Mucosa of descending colon (tissue), 3 donors: ENCODE results near the gene CDK5RAP3. TPM values are rescaled to one million over a fixed set of nuclear protein-coding genes. Genes with fewer than 3 reads are reported as not detected.
A peak's percentile ranks its signal among the peaks of the same experiment; 100 is the strongest.

Source experiments
- ATAC-seq: fragments of 200-7000 bp; cut with Tn5 transposase; one replicate; pipeline ENCODE4 v1.9.1; 2020; ENCODE audit warnings: mild to moderate bottlenecking, moderate library complexity
- DNase-seq, 3 donors: peaks; one replicate each; pipeline ENCODE4 v3.0.0-alpha.2; 2020
- H3K36me3 ChIP-seq: fragments of 200-600 bp; one replicate; pipeline ENCODE4 v1.8.0; 2021; ENCODE audit warnings: low read depth, mild to moderate bottlenecking
- H3K4me1 ChIP-seq: fragments of 200-600 bp; one replicate; pipeline ENCODE4 v1.8.0; 2021; ENCODE audit warnings: low read depth, mild to moderate bottlenecking
- H3K4me3 ChIP-seq: fragments of 200-600 bp; one replicate; pipeline ENCODE4 v1.8.0; 2021; ENCODE audit warnings: mild to moderate bottlenecking
- H3K9me3 ChIP-seq: fragments of 200-600 bp; one replicate; pipeline ENCODE4 v1.8.0; 2021; ENCODE audit warnings: mild to moderate bottlenecking
- intact Hi-C, 2 donors: fragments of 100-400 bp; cut with DNase I in 1 of 2; cut with micrococcal nuclease in 1 of 2; formaldehyde crosslinking; loops; one replicate each; pipeline versions ENCODE4 v1.11.0 to v1.11.1; 2022; cut with DNase I, micrococcal nuclease
- long read RNA-seq, 2 donors: library from polyadenylated mRNA; unstranded; transcript quantifications; one replicate each; pipeline ENCODE4 v2.0.0, GENCODE V29; 2019 to 2021
- total RNA-seq, 3 donors: library from RNA; stranded (reverse); fragmentation: NEBNext Ultra II Directional in 2 of 3; extraction: Animal tissue kit (Norgen Biotek cat#: 25700) in 2 of 3; gene quantifications; one replicate each; pipeline versions ENCODE4 v1.2.1 to v1.2.4, GENCODE V29; 2021 to 2023
- TF ChIP-seq, protein P1 (sequence below): fragments of 200-600 bp; IDR thresholded peaks from one replicate; pipeline ENCODE4 v1.8.0; 2022; ENCODE audit warnings: antibody characterized with exemption, mild to moderate bottlenecking
- donor health status: DM: no; HTN: no; CAD: no; lungs with moderate emphysema.
- donor health status: DM: no; HTN: no; CAD: no.
- donor health status: DM: no; HTN: yes; CAD: no.

The CDK5RAP3 gene
- 100 to 1,000 TPM; 136 to 215 (median 163) TPM for total RNA-seq
- long read RNA-seq, donor 1, transcript CDK5RAP3-231 (12 exons, 2,759 nt) = minor isoform, 25 of 100 reads
- long read RNA-seq, donor 1, transcript CDK5RAP3-201 (14 exons, 1,866 nt) = major isoform, 39 of 100 reads
- long read RNA-seq, donor 1, partial matches to known transcripts = 17 of 100 reads
- long read RNA-seq, donor 1, other reads (novel, unspliced or antisense) = 18 of 100 reads
- long read RNA-seq, donor 2, transcript CDK5RAP3-201 (14 exons, 1,866 nt) = major isoform, 39 of 60 reads
- long read RNA-seq, donor 2, partial matches to known transcripts = 12 of 60 reads
- long read RNA-seq, donor 2, other reads (novel, unspliced or antisense) = 4 of 60 reads

DNA sequence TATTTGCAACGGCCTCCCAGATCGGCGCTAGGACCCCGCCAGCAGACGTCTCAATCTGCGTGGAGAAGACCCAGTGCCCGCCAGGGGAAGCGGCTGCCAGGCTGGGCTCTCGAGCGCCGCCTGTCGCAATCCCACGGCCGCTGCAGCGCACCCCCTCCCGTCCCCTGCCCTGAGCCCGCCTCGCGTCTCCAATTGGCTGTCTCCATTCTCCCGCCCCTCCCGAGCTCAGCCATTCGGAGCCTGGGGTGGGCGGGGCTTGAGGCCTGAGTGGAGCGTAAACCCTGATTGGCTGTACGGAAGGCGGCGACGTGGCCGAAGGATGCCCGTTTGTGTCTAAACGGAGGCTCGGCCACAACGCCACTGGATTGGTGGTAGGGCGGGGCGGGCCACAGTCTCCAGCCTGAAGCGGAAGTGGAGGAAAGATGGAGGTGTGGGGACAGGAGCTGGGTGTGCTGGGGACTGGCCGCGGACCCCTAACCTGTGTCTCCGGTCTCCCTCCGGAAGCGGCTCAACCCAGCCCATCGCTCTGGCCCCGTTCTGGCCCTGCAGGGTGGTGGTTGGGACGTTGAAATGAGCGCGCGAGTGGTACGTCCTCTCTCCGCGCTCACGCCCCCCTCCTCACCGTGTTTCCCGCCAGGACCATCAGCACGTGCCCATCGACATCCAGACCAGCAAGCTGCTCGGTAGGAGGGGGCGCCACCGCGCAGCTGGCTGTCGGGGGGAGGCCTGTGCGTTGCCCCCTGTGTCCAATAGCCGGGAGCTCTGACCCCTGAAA, at the start of gene CDK5RAP3:
TSS of gene CDK5RAP3 (plus strand) at position 389 of the 775 bp plus-strand sequence. CDS start at position 423, 34 bp downstream.
- peak; percentile 100 for DNase-seq
- Histone ChIP-seq H3K9me3 (no peaks in the 10 kb centered on the region), H3K36me3 (peaks cover 3% of the 10 kb centered on the region), H3K4me3 (peak within 1 kb of the TSS; percentile 77), H3K4me1 (peaks cover 34% of the 10 kb centered on the region)
- intact Hi-C loops = no loop called here
- TF ChIP-seq, protein P1, sequence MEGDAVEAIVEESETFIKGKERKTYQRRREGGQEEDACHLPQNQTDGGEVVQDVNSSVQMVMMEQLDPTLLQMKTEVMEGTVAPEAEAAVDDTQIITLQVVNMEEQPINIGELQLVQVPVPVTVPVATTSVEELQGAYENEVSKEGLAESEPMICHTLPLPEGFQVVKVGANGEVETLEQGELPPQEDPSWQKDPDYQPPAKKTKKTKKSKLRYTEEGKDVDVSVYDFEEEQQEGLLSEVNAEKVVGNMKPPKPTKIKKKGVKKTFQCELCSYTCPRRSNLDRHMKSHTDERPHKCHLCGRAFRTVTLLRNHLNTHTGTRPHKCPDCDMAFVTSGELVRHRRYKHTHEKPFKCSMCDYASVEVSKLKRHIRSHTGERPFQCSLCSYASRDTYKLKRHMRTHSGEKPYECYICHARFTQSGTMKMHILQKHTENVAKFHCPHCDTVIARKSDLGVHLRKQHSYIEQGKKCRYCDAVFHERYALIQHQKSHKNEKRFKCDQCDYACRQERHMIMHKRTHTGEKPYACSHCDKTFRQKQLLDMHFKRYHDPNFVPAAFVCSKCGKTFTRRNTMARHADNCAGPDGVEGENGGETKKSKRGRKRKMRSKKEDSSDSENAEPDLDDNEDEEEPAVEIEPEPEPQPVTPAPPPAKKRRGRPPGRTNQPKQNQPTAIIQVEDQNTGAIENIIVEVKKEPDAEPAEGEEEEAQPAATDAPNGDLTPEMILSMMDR = peak; percentile 96
- peak; percentile 89 for ATAC-seq

- intact Hi-C loops = no loop called here
- ATAC-seq = no peak
- H3K36me3 ChIP-seq = peaks cover 8% of the 10 kb centered on the region
Observed at GRCh38 chr17:47924785-47925677, 45.9 kb upstream of the CDK5RAP3 start.

GRCh38 chr17:47925678-47925988, 45.3 kb upstream of the CDK5RAP3 start:
- no peaks in the 10 kb centered on the region for H3K4me1 ChIP-seq
- H3K36me3 ChIP-seq = peaks cover 8% of the 10 kb centered on the region
- ATAC-seq (no peak), DNase-seq (no peak)
- no peaks in the 10 kb centered on the region for H3K9me3 ChIP-seq
- intact Hi-C loops = no loop called here
- TF ChIP-seq, protein P1 = no peak
- no peak overlapping the region for H3K4me3 ChIP-seq

More at GRCh38 chr17:47924785-47925677, 45.9 kb upstream of the CDK5RAP3 start:
- no peak for DNase-seq
- no peaks in the 10 kb centered on the region for H3K4me1 ChIP-seq
- TF ChIP-seq, protein P1 = no peak
- H3K9me3 ChIP-seq = no peaks in the 10 kb centered on the region
- H3K4me3 ChIP-seq = no peak overlapping the region

DNA sequence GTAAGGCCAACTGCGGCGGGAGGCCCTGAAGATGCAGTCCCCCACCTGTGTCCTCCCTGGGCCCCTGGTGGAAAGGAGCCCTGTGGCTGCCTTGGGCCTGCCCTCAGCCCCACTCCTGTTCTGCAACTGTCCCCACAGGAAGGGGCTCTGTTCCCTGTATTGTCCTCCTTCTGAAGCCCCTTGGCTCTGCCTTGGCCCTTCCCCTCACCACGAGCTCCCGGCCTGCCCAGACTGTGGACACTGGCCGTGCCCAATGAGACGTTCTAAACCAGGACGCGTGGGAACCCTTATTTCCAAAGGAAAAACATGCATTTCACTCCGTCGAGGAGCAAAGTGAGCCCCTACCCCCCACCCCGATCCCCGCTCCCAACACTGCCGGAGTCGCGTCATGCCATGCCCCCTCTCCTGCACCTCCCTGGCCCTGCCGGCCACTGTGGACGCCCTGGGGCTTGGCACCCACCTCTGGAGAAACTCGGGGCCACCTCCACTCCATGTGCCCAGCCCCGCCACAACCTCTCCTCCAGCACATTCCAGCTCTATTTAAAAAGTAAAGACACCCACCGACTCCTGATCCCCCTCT, 43.0 kb upstream of the CDK5RAP3 start:
- Histone ChIP-seq H3K9me3 (no peaks in the 10 kb centered on the region), H3K4me1 (no peaks in the 10 kb centered on the region), H3K4me3 (no peak overlapping the region), H3K36me3 (peaks cover 8% of the 10 kb centered on the region)
- intact Hi-C loops = no loop called here
- DNase-seq (no peak), ATAC-seq (no peak)
- TF ChIP-seq, protein P1 = no peak

GRCh38 chr17:47928415-47928814, 42.5 kb upstream of the CDK5RAP3 start:
- Histone ChIP-seq H3K9me3 (no peaks in the 10 kb centered on the region), H3K36me3 (peaks cover 8% of the 10 kb centered on the region), H3K4me3 (no peak overlapping the region), H3K4me1 (no peaks in the 10 kb centered on the region)
- DNase-seq = no peak
- intact Hi-C loops = no loop called here
- ATAC-seq = no peak
- TF ChIP-seq, protein P1 = no peak
